DND-41 (cell line): ENCODE measurements around the gene BICC1.

Experiments used
- ATAC-seq: fragments of 200-7000 bp; cut with Tn5 transposase; 3 replicates; pipeline ENCODE4 v1.9.1; 2021; ENCODE audit warnings: low read depth; ENCODE audit not compliant: insufficient read depth
- DNase-seq: peaks from one replicate; pipeline ENCODE4 v3.0.0-alpha.2; 2020
- H2AFZ ChIP-seq: 2 replicates; pipeline ENCODE4 v1.6.0; 2012; ENCODE audit warnings: low read depth, low read length
- H3K27ac ChIP-seq: 2 replicates; pipeline ENCODE4 v1.5.1; 2012; ENCODE audit warnings: low read length, inconsistent platforms
- H3K27me3 ChIP-seq: fragments of 200-600 bp; sonication (generic); 2 replicates; pipeline ENCODE4 v1.6.0; 2012; ENCODE audit warnings: low read length, mild to moderate bottlenecking, inconsistent platforms; ENCODE audit not compliant: insufficient read depth, poor library complexity
- H3K36me3 ChIP-seq: 2 replicates; pipeline ENCODE4 v1.5.1; 2012; ENCODE audit warnings: low read length, inconsistent platforms; ENCODE audit not compliant: insufficient read depth
- H3K4me1 ChIP-seq: 2 replicates; pipeline ENCODE4 v1.5.1; 2012; ENCODE audit warnings: mild to moderate bottlenecking, low read length; ENCODE audit not compliant: insufficient read depth
- H3K4me2 ChIP-seq: 2 replicates; pipeline ENCODE4 v1.6.0; 2012; ENCODE audit warnings: mild to moderate bottlenecking, moderate library complexity, low read length, inconsistent platforms; ENCODE audit not compliant: insufficient read depth
- H3K4me3 ChIP-seq, 2 experiments: fragments of 200-600 bp in 1 of 2; shearing (Covaris generic) in 1 of 2; 2 replicates each; pipeline ENCODE4 v1.5.1; 2012 to 2016; ENCODE audit warnings: inconsistent platforms in 2 of 2, low read length in 2 of 2, mild to moderate bottlenecking in 2 of 2, low read depth in 1 of 2, moderate library complexity in 1 of 2
- H3K79me2 ChIP-seq: 2 replicates; pipeline ENCODE4 v1.6.0; 2012; ENCODE audit warnings: low read length, inconsistent platforms; ENCODE audit not compliant: insufficient read depth
- H3K9ac ChIP-seq: 2 replicates; pipeline ENCODE4 v1.6.0; 2012; ENCODE audit warnings: low read depth, mild to moderate bottlenecking, inconsistent platforms, low read length, moderate library complexity
- H3K9me3 ChIP-seq: 2 replicates; pipeline ENCODE4 v1.5.1; 2012; ENCODE audit warnings: low read length, moderate library complexity, mild to moderate bottlenecking, inconsistent platforms; ENCODE audit not compliant: insufficient read depth, severe bottlenecking
- H4K20me1 ChIP-seq: 2 replicates; pipeline ENCODE4 v1.6.0; 2012; ENCODE audit warnings: low read length; ENCODE audit not compliant: insufficient read depth
- EZH2 ChIP-seq: IDR thresholded peaks from 3 replicates; pipeline ENCODE4 v1.6.1; 2012; ENCODE audit warnings: borderline replicate concordance, low read depth, mild to moderate bottlenecking, moderate library complexity, low read length, inconsistent platforms; ENCODE audit not compliant: severe bottlenecking
- TF ChIP-seq, protein P1 (sequence below): IDR thresholded peaks from 2 replicates; pipeline ENCODE4 v1.5.1; 2012; ENCODE audit warnings: borderline replicate concordance, low read length, moderate library complexity, mild to moderate bottlenecking; ENCODE audit not compliant: poor library complexity, severe bottlenecking; ENCODE audit errors: extremely low read depth

Gene BICC1

DNA sequence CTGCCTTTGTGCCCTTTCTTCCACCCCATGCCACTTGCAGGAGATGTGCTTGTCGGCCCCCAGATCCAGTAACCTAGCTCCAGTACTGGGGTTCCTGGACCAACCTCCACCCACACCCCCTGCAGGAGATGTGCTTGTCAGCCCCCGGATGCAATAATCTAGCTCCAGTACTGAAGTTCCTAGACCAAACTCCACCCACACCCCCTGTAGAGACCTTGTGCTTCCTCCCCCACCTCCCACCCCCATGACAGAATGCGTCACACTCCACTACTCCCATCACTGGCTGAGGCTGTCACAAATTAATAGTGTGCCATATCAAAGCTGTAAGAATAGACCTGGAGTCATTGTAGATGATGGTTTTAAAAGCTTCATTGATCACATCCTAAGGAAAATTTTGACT lies 185.0 kb downstream of the BICC1 start:
- DNase-seq: no peak
- Histone ChIP-seq H3K4me3 (no peak overlapping the region), H3K9me3 (no peaks in the 10 kb centered on the region), H3K27me3 (no peaks in the 10 kb centered on the region), H3K4me1 (no peaks in the 10 kb centered on the region), H3K4me2 (no peak overlapping the region), H4K20me1 (no peaks in the 10 kb centered on the region), H3K9ac (no peak overlapping the region), H2AFZ (no peak overlapping the region), H3K36me3 (no peaks in the 10 kb centered on the region), H3K27ac (no peak overlapping the region), H3K79me2 (no peaks in the 10 kb centered on the region)
- TF ChIP-seq, protein P1, sequence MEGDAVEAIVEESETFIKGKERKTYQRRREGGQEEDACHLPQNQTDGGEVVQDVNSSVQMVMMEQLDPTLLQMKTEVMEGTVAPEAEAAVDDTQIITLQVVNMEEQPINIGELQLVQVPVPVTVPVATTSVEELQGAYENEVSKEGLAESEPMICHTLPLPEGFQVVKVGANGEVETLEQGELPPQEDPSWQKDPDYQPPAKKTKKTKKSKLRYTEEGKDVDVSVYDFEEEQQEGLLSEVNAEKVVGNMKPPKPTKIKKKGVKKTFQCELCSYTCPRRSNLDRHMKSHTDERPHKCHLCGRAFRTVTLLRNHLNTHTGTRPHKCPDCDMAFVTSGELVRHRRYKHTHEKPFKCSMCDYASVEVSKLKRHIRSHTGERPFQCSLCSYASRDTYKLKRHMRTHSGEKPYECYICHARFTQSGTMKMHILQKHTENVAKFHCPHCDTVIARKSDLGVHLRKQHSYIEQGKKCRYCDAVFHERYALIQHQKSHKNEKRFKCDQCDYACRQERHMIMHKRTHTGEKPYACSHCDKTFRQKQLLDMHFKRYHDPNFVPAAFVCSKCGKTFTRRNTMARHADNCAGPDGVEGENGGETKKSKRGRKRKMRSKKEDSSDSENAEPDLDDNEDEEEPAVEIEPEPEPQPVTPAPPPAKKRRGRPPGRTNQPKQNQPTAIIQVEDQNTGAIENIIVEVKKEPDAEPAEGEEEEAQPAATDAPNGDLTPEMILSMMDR: no peak
- TF ChIP-seq EZH2: no peak
- no peak for ATAC-seq

DNA sequence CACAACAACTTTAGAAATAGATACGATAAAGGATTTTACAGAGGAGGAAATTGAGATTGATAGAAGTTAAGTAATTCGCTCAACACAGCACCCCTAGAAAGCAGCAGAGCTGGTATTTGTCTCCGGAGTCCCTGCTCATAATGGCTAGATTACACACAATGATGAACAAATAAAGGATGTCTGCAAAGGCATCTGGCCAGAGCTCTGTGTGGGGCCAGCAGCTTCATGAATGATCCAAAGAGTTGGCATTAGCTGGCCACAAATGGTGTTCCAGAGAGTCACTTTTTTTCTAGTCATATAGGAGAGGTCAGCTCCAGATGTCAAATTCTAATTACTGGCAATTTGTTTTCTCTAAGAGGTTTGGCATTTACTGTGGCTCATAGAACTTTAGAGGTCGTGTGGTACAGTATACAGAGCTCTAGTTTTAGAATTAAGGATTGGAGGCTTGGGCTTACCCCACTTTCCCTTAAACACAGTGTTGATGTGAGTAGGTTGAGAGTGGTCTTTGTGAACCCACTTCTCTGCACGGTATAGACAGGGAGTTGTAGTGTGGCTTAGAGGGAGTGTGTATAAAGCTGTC lies 186.2 kb downstream of the BICC1 start:
- H3K27ac ChIP-seq: no peak overlapping the region
- H3K4me3 ChIP-seq: no peak overlapping the region
- ATAC-seq (no peak), DNase-seq (no peak)
- TF ChIP-seq, protein P1: no peak
- no peak for TF ChIP-seq EZH2
- H3K79me2 ChIP-seq: no peaks in the 10 kb centered on the region
- no peaks in the 10 kb centered on the region for H4K20me1 ChIP-seq
- H3K9ac ChIP-seq: no peak overlapping the region
- H3K4me1 ChIP-seq: no peaks in the 10 kb centered on the region
- H3K4me2 ChIP-seq: no peak overlapping the region
- H3K36me3 ChIP-seq: no peaks in the 10 kb centered on the region
- H2AFZ ChIP-seq: no peak overlapping the region
- no peaks in the 10 kb centered on the region for H3K9me3 ChIP-seq
- no peaks in the 10 kb centered on the region for H3K27me3 ChIP-seq

DNA sequence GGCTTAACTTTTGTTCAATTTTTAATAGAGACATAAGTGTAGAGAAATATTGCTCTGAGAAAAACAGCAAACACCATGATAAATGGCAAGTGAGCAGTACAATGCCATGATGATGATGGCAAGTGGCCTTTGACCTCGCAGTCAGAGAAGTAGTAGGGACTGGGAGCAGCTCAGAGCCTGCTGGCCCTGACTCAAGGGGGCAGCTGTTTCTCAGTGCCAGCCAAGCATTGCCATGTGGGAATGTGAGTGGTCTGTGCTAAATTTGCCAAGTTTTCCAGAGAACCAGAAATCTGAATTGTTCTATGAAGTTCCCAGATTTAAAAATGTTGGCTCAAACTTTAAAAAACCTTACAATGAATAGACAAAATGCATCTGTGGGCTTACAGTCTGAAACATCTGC lies 187.9 kb downstream of the BICC1 start:
- no peak for TF ChIP-seq EZH2
- TF ChIP-seq, protein P1: no peak
- Histone ChIP-seq H3K27me3 (no peaks in the 10 kb centered on the region), H3K4me3 (no peak overlapping the region), H4K20me1 (no peaks in the 10 kb centered on the region), H3K4me1 (no peaks in the 10 kb centered on the region), H3K36me3 (no peaks in the 10 kb centered on the region), H3K9me3 (no peaks in the 10 kb centered on the region), H3K9ac (no peak overlapping the region), H3K79me2 (no peaks in the 10 kb centered on the region), H3K27ac (no peak overlapping the region), H3K4me2 (no peak overlapping the region), H2AFZ (no peak overlapping the region)
- no peak for DNase-seq
- no peak for ATAC-seq
